Measurements from ENCODE around the gene SEPTIN2.
A peak's percentile ranks its signal among the peaks of the same experiment; 100 is the strongest.
"Not testable (repeated sequence)": the region's sequence is repeated elsewhere in the genome, so short reads cannot be mapped to it uniquely, and the experiment has no call there.

The SEPTIN2 gene

DNA sequence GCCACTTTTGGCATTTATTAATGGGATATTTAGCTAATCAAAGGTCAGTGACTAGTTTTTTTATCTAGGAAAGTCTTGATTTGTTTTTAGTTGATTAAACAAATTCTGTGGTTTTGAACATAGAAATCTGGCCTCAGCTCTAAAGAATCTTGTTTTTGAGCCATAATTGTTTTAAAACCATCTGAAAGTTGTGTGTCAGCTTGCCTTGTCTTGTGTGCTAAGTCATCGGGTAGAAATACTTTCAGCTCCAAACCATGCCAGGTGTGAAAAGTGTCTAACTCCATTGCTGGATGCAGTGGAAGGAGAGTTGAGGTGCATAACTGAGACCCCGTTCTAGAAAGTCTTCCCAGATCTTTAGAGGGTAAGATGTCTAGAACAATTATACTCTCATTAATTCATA lies 63.1 kb downstream of the SEPTIN2 start:
- Histone ChIP-seq H3K23ac (ENCODE audit: low read length) (no peak overlapping the region), H4K8ac (ENCODE audit: low read depth, low read length) (no peak overlapping the region), H3K4me3 (ENCODE audit: low read length) (no peak overlapping the region), H3K27ac (ENCODE audit: low read depth, low read length) (no peak overlapping the region), H2AK5ac (ENCODE audit: low read length) (no peak overlapping the region), H3K36me3 (ENCODE audit: control insufficient read depth, insufficient read depth, low read length) (no peaks in the 10 kb centered on the region), H3K4me1 (ENCODE audit: control insufficient read depth, low read depth, low read length) (peaks cover 2% of the 10 kb centered on the region), H3K79me2 (ENCODE audit: control insufficient read depth, insufficient read depth, low read length) (no peaks in the 10 kb centered on the region), H2BK5ac (ENCODE audit: low read length) (no peak overlapping the region), H4K5ac (ENCODE audit: low read length) (no peak overlapping the region), H3K27me3 (ENCODE audit: insufficient read depth, low read length, poor library complexity) (no peaks in the 10 kb centered on the region), H2BK15ac (replicated peaks; ENCODE audit: low read depth) (no peak overlapping the region), H3K18ac (ENCODE audit: low read length) (no peak overlapping the region), H3K9ac (ENCODE audit: low read length) (no peak overlapping the region), H2BK120ac (ENCODE audit: low read depth, low read length) (no peak overlapping the region), H3K79me1 (ENCODE audit: low read length) (peaks cover 15% of the 10 kb centered on the region), H3K4ac (ENCODE audit: low read depth, low read length) (no peak overlapping the region), H3K56ac (ENCODE audit: low read length) (no peak overlapping the region), H3K4me2 (ENCODE audit: low read length) (no peak overlapping the region)
- no peak for DNase-seq
- no CpG with 5 or more reads among the region's 2 CpGs for WGBS (ENCODE audit: extremely low coverage, insufficient coverage, low lambda C conversion rate)

DNA sequence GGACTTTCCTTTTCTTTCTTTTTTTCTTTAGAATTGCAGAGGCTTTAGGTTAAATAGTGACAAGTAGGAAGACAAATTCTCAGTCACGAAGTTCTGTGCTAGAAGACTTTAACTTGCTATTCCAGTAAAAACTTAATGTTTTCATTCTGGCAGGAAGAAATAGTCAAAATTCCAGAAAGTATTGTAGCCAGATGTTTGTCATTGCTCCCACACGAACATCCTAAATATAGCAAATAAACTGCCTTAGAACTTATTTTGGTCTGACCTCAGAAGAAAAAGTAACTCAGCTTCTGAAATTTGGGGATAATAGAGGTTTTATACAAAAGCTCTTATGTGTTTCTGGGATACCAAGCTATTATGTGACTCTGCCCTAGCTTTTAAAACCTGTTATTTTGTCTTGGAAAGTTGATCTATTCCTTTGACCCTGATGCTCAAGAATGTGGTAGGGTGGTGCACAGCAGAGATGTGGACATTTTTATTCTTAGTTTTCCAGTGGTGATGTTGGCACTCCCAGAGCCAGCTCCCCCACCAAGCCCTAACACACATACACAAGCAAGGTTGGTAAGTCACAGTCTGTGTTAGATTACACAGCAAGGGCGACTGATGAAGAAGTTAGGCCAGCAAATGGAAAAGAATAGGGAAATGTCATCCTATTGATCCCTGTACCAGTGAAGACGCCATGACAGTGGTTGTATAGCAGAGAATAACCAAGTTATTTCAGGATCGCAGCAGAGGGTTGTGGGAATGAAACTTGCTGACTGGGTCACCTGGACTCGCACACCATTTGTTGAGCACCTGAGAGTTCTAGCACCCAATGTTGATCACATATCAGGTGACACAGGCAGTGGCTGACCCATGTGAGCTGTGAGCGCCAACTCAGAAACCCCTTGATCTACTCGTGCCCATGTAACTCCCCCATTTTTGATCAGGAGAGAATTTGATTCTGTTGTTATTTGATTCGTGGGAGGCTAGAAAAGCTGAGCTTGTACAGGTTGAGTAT lies 64.1 kb downstream of the SEPTIN2 start:
- H3K36me3 ChIP-seq (ENCODE audit: control insufficient read depth, insufficient read depth, low read length): no peaks in the 10 kb centered on the region
- H2AK5ac ChIP-seq (ENCODE audit: low read length): no peak overlapping the region
- WGBS (ENCODE audit: extremely low coverage, insufficient coverage, low lambda C conversion rate): no CpG with 5 or more reads among the region's 9 CpGs
- no peaks in the 10 kb centered on the region for H3K4me1 ChIP-seq (ENCODE audit: control insufficient read depth, low read depth, low read length)
- DNase-seq: no peak
- no peaks in the 10 kb centered on the region for H3K79me2 ChIP-seq (ENCODE audit: control insufficient read depth, insufficient read depth, low read length)
- no peaks in the 10 kb centered on the region for H3K27me3 ChIP-seq (ENCODE audit: insufficient read depth, low read length, poor library complexity)
- no peak overlapping the region for H3K4me3 ChIP-seq (ENCODE audit: low read length)
- H2BK15ac ChIP-seq (replicated peaks; ENCODE audit: low read depth): no peak overlapping the region
- no peak overlapping the region for H3K9ac ChIP-seq (ENCODE audit: low read length)
- H2BK5ac ChIP-seq (ENCODE audit: low read length): no peak overlapping the region
- no peak overlapping the region for H4K8ac ChIP-seq (ENCODE audit: low read depth, low read length)
- H3K4ac ChIP-seq (ENCODE audit: low read depth, low read length): no peak overlapping the region
- H3K4me2 ChIP-seq (ENCODE audit: low read length): no peak overlapping the region
- no peak overlapping the region for H2BK120ac ChIP-seq (ENCODE audit: low read depth, low read length)
- H3K23ac ChIP-seq (ENCODE audit: low read length): no peak overlapping the region
- H3K79me1 ChIP-seq (ENCODE audit: low read length): peaks cover 15% of the 10 kb centered on the region
- H3K18ac ChIP-seq (ENCODE audit: low read length): no peak overlapping the region
- no peak overlapping the region for H4K5ac ChIP-seq (ENCODE audit: low read length)
- H3K27ac ChIP-seq (ENCODE audit: low read depth, low read length): no peak overlapping the region
- H3K56ac ChIP-seq (ENCODE audit: low read length): no peak overlapping the region

DNA sequence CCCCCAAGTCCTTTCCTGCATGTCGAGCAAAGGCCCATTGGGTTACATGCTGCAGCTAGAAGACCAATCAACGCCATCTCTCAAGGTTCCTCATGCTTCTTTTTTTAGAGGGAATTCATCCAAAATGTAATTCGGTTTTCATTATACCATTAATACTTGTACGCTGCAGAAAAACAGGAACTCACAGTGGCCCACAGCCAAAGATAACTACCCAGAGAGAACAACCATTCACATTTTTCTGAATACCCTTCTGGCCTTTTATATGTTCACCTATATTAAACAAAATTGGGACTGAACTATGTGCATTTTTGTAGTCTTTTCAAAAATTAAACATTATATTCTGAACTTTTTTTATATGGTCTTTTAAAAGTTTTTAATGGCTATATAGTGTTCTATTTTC lies 66.1 kb downstream of the SEPTIN2 start:
- Histone ChIP-seq H2BK5ac (ENCODE audit: low read length) (no peak overlapping the region), H3K4me2 (ENCODE audit: low read length) (no peak overlapping the region), H3K4me1 (ENCODE audit: control insufficient read depth, low read depth, low read length) (no peaks in the 10 kb centered on the region), H3K27me3 (ENCODE audit: insufficient read depth, low read length, poor library complexity) (no peaks in the 10 kb centered on the region), H3K79me2 (ENCODE audit: control insufficient read depth, insufficient read depth, low read length) (no peaks in the 10 kb centered on the region), H3K9ac (ENCODE audit: low read length) (no peak overlapping the region), H4K8ac (ENCODE audit: low read depth, low read length) (no peak overlapping the region), H2AK5ac (ENCODE audit: low read length) (no peak overlapping the region), H3K4ac (ENCODE audit: low read depth, low read length) (no peak overlapping the region), H3K23ac (ENCODE audit: low read length) (no peak overlapping the region), H3K79me1 (ENCODE audit: low read length) (peaks cover 12% of the 10 kb centered on the region), H4K5ac (ENCODE audit: low read length) (no peak overlapping the region), H3K4me3 (ENCODE audit: low read length) (no peak overlapping the region), H2BK120ac (ENCODE audit: low read depth, low read length) (no peak overlapping the region), H2BK15ac (replicated peaks; ENCODE audit: low read depth) (no peak overlapping the region), H3K18ac (ENCODE audit: low read length) (no peak overlapping the region), H3K56ac (ENCODE audit: low read length) (no peak overlapping the region), H3K36me3 (ENCODE audit: control insufficient read depth, insufficient read depth, low read length) (no peaks in the 10 kb centered on the region), H3K27ac (ENCODE audit: low read depth, low read length) (no peak overlapping the region)
- WGBS (ENCODE audit: extremely low coverage, insufficient coverage, low lambda C conversion rate): no CpG with 5 or more reads among the region's 4 CpGs
- no peak for DNase-seq

DNA sequence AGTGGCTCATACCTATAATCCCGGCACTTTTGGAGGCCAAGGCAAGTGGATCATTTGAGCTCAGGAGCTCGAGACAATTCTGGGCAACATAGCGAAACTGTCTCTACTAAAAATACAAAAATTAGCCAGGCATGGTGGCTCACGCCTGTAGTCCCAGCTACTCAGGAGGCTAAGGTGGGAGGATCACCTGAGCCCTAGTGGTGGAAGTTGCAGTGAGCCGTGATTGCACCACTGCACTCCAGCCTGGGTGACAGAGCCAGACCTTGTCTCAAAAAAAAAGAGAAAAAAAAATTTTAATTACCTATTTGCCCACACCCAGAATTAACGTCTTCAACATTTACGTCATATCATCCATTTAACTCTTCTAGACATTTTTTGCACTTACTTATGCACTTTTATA lies 69.7 kb downstream of the SEPTIN2 start:
- not testable (repeated sequence) for H3K23ac ChIP-seq (ENCODE audit: low read length); DNase-seq; H3K79me1 ChIP-seq (ENCODE audit: low read length); H3K27me3 ChIP-seq (ENCODE audit: insufficient read depth, low read length, poor library complexity); H3K4me2 ChIP-seq (ENCODE audit: low read length); H3K36me3 ChIP-seq (ENCODE audit: control insufficient read depth, insufficient read depth, low read length); H3K56ac ChIP-seq (ENCODE audit: low read length); H2BK120ac ChIP-seq (ENCODE audit: low read depth, low read length); H3K18ac ChIP-seq (ENCODE audit: low read length); H3K4me3 ChIP-seq (ENCODE audit: low read length); H3K4me1 ChIP-seq (ENCODE audit: control insufficient read depth, low read depth, low read length); H4K5ac ChIP-seq (ENCODE audit: low read length); H2AK5ac ChIP-seq (ENCODE audit: low read length); H2BK5ac ChIP-seq (ENCODE audit: low read length); H2BK15ac ChIP-seq (replicated peaks; ENCODE audit: low read depth); H3K79me2 ChIP-seq (ENCODE audit: control insufficient read depth, insufficient read depth, low read length); H3K27ac ChIP-seq (ENCODE audit: low read depth, low read length); H3K4ac ChIP-seq (ENCODE audit: low read depth, low read length); H4K8ac ChIP-seq (ENCODE audit: low read depth, low read length); H3K9ac ChIP-seq (ENCODE audit: low read length)
- 100% methylated on average over 2 of the region's 7 CpGs for WGBS (ENCODE audit: extremely low coverage, insufficient coverage, low lambda C conversion rate)

DNA sequence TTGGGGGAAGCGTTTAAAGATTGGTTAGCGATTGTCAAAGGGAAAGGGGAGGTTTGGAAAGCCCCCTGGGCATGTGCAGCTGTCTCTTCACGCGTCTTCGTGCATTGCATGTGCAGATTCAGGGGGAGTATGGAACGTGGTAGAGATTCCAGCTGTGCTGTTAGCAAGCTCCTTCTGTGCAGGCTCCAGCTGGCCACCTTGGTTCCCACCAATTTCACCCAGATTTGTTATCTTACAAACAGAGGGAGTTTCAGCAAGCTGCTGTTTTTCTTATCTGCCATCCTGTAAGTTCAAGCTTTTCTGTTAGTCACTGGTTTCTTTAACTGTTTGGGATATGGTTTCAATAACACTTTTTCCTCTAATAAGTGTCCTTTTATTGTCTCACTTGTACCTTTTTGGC lies 70.8 kb downstream of the SEPTIN2 start:
- no peak overlapping the region for H3K18ac ChIP-seq (ENCODE audit: low read length)
- H2BK120ac ChIP-seq (ENCODE audit: low read depth, low read length): no peak overlapping the region
- no peaks in the 10 kb centered on the region for H3K4me1 ChIP-seq (ENCODE audit: control insufficient read depth, low read depth, low read length)
- no peak overlapping the region for H2BK15ac ChIP-seq (replicated peaks; ENCODE audit: low read depth)
- no peak overlapping the region for H2AK5ac ChIP-seq (ENCODE audit: low read length)
- peaks cover 3% of the 10 kb centered on the region for H3K79me1 ChIP-seq (ENCODE audit: low read length)
- H3K36me3 ChIP-seq (ENCODE audit: control insufficient read depth, insufficient read depth, low read length): no peaks in the 10 kb centered on the region
- H3K27ac ChIP-seq (ENCODE audit: low read depth, low read length): no peak overlapping the region
- H4K5ac ChIP-seq (ENCODE audit: low read length): no peak overlapping the region
- no peaks in the 10 kb centered on the region for H3K79me2 ChIP-seq (ENCODE audit: control insufficient read depth, insufficient read depth, low read length)
- H3K4me2 ChIP-seq (ENCODE audit: low read length): no peak overlapping the region
- no peak overlapping the region for H3K4me3 ChIP-seq (ENCODE audit: low read length)
- H2BK5ac ChIP-seq (ENCODE audit: low read length): no peak overlapping the region
- no peak overlapping the region for H3K9ac ChIP-seq (ENCODE audit: low read length)
- H3K4ac ChIP-seq (ENCODE audit: low read depth, low read length): no peak overlapping the region
- 100% methylated on average over 1 of the region's 6 CpGs for WGBS (ENCODE audit: extremely low coverage, insufficient coverage, low lambda C conversion rate)
- no peak overlapping the region for H3K23ac ChIP-seq (ENCODE audit: low read length)
- DNase-seq: peak; percentile 14
- H4K8ac ChIP-seq (ENCODE audit: low read depth, low read length): no peak overlapping the region
- H3K56ac ChIP-seq (ENCODE audit: low read length): no peak overlapping the region
- H3K27me3 ChIP-seq (ENCODE audit: insufficient read depth, low read length, poor library complexity): no peaks in the 10 kb centered on the region
